Fibroblast of the aortic adventitia (primary cell): ENCODE data around the gene DOHH. TPM values are rescaled to one million over a fixed set of nuclear protein-coding genes. Genes with fewer than 3 reads are reported as not detected.
A peak's percentile ranks its signal among the peaks of the same experiment; 100 is the strongest.

ENCODE experiments used
- DNase-seq: peaks from one replicate; pipeline ENCODE4 v3.0.0-alpha.2; 2010; ENCODE audit warnings: low read depth
- H3K4me3 ChIP-seq: 2 replicates; pipeline ENCODE4 v1.5.1; 2011; ENCODE audit warnings: low read depth, mild to moderate bottlenecking, control low read depth, low read length, moderate library complexity
- CTCF ChIP-seq: IDR thresholded peaks from 2 replicates; pipeline ENCODE4 v1.5.1; 2011; ENCODE audit warnings: mild to moderate bottlenecking, low read length, control low read depth, inconsistent platforms; ENCODE audit not compliant: insufficient read depth
- total RNA-seq: library from RNA; depleted of rRNA; stranded (reverse); fragments of >200 nt; gene quantifications from 2 replicates; pipeline ENCODE4 v1.2.3, GENCODE V29; 2012; ENCODE audit warnings: low replicate concordance

DOHH gene
- total RNA-seq, 1 donor = 6.5 TPM

- DNase-seq = no peak
- TF ChIP-seq CTCF = no peak
- H3K4me3 ChIP-seq = peak overlapping the region; percentile 98
These were observed 591 bp downstream of the DOHH start for GRCh38 chr19:3499738-3500428.

DNA sequence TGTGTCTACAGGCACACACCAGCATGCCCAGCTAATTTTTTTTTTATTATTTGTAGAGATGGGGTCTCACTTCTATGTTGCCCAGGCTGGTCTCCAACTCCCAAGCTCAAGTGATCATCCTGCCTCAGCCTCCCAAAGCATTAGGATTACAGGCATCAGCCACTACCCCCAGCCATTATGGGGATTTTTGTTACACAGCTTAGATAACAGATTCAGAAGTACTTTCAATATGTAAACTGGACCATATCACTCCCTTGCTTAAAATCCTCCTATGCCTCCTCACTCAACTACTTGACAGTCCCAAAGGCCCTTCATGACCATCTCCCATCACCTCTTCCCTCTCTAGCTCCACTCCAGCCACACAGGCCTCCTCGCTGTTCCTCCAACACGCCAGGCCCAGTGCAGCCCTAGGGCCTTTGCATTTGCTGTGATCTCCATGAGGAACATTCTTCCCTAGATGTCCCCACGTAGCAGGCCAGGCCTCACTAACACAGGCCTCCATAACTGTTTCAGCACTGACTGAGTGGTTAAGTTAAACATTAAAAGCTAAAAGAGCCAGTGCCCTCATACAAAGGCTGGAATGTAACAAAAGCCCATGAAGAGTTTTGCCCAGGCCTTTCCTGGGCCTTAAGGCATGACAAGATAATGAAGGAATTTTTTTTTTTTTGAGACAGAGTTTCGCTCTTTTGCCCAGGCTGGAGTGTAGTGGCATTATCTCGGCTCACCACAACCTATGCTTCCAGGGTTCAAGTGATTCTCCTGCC is 2.5 kb downstream of the DOHH start:
- no peak overlapping the region for H3K4me3 ChIP-seq
- TF ChIP-seq CTCF = no peak
- DNase-seq = no peak

DNA sequence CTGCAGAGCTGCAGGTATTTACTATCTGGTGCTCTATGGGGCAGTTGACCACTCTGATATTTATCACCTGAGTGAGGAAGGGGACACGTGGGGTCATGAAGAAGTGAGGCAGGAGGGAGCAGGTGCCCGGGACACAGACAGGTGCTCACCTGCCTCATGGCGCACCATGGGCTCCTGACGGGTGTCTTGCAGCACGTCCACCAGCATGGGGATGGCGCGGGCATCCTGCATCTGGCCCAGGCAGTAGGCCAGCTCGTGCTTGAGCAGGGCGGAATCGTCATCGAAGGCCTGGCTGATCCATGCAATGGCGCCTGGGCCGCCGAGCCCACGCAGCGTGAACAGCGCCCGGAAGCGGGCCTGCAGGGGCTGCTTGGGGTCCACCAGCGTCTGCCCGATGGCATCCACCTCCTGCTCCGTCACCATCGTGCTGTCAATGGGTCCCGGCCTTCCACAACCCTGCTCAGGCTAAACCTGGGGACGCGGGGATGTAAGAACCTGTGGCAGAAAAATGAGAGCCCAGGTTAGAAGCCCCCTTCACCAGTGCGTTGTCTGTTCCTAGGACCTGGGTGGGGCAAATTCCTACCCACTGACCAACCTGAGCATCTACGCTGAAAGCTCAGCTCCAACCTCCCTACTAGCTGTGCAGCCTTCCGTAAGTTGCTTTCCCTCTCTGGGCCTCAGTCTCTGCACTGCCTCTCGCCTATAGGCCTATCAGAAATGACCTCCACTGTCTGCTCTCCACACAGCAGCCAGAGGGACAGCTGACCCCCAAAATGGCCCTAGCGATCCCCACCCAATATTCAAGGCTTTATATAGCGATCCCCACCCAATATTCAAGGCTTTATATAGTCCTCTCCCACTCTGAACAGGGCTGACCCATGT is 3.8 kb downstream of the DOHH start:
- no peak overlapping the region for H3K4me3 ChIP-seq
- no peak for DNase-seq
- TF ChIP-seq CTCF = no peak

- TF ChIP-seq CTCF = no peak
- H3K4me3 ChIP-seq = no peak overlapping the region
- DNase-seq = no peak
These were observed 5.9 kb downstream of the DOHH start for GRCh38 chr19:3494559-3494958.

- no peak for DNase-seq
- no peak for TF ChIP-seq CTCF
- no peak overlapping the region for H3K4me3 ChIP-seq
These were observed 6.4 kb downstream of the DOHH start for GRCh38 chr19:3494051-3494450.

DNA sequence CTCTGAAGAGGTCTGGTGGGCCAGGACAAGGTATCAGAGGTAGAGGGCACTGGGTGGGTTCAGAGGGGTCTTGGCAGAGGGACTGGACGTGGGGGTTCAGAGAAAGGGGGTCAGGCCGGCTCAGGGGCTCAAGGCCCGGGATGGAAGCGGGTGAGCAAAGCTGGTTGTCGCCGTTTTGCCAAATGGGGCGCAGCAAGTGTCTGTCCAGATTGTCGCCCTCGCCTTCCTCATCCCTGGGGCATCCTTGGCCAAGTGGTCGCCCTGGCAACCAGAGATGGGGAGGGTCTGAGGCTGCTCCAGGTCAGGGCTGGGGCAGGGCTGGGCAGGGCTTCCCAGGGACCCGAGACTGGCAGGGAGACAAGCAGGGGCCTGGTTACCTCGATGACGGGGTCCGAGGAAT is 6.8 kb downstream of the DOHH start:
- no peak for TF ChIP-seq CTCF
- DNase-seq = no peak
- H3K4me3 ChIP-seq = no peak overlapping the region
